GM21619 (cell line): ENCODE measurements around the gene THRA.
A peak's percentile ranks its signal among the peaks of the same experiment; 100 is the strongest.

Experiments used
- ATAC-seq: cut with Tn5 transposase; IDR thresholded peaks from one replicate; pipeline ENCODE4 v1.9.1; 2021; ENCODE audit not compliant: unreplicated experiment

Gene THRA, protein sequence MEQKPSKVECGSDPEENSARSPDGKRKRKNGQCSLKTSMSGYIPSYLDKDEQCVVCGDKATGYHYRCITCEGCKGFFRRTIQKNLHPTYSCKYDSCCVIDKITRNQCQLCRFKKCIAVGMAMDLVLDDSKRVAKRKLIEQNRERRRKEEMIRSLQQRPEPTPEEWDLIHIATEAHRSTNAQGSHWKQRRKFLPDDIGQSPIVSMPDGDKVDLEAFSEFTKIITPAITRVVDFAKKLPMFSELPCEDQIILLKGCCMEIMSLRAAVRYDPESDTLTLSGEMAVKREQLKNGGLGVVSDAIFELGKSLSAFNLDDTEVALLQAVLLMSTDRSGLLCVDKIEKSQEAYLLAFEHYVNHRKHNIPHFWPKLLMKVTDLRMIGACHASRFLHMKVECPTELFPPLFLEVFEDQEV

GRCh38 chr17:40062329-40063186, at the start of gene THRA:
THRA (plus strand) TSS chr17:40062965; CDS start chr17:40074489, 11,524 bp downstream.
- ATAC-seq: peak; percentile 55

DNA sequence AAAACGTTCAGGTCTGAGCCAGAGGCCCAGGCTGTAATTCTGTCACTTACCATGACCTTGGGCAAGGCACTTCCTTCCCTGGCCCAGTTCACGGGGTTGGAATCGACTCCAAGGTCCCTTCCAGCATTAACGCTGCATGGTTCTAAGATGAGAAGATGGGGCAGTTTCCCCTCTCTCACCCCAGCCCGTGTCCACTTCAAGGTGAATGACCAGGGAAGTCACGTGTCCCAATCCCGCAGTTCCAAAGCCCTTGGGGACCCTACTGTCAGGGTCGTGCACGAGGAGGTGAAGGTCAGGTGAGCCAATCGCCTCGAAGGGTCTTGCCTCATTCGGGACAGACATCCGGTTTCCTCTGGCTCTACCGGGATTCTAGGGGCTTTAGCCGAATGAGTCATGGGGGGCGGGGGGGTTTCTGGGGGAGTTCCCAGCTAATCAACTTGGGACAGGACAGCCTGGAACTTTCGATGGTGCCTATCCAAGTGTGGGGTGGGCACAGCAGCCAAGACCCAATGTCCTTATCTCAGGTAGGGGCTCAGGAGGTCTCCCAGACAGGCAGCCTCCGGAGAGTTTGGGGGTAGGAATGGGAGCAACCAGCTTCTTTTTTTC, 48.3 kb upstream of the THRA start:
- no peak for ATAC-seq

- ATAC-seq: no peak
Measured at GRCh38 chr17:40015005-40015997, 47.5 kb upstream of the THRA start, which contains the start of gene CSF3. CSF3 (plus strand) TSS chr17:40015440; CDS start chr17:40015475, 35 bp downstream.

DNA sequence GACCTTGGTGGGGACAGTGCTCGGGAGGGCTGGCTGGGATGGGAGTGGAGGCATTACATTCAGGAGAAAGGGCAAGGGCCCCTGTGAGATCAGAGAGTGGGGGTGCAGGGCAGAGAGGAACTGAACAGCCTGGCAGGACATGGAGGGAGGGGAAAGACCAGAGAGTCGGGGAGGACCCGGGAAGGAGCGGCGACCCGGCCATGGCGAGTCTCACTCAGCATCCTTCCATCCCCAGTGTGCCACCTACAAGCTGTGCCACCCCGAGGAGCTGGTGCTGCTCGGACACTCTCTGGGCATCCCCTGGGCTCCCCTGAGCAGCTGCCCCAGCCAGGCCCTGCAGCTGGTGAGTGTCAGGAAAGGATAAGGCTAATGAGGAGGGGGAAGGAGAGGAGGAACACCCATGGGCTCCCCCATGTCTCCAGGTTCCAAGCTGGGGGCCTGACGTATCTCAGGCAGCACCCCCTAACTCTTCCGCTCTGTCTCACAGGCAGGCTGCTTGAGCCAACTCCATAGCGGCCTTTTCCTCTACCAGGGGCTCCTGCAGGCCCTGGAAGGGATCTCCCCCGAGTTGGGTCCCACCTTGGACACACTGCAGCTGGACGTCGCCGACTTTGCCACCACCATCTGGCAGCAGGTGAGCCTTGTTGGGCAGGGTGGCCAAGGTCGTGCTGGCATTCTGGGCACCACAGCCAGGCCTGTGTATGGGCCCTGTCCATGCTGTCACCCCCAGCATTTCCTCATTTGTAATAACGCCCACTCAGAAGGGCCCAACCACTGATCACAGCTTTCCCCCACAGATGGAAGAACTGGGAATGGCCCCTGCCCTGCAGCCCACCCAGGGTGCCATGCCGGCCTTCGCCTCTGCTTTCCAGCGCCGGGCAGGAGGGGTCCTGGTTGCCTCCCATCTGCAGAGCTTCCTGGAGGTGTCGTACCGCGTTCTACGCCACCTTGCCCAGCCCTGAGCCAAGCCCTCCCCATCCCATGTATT, 46.5 kb upstream of the THRA start:
- no peak for ATAC-seq

- ATAC-seq: no peak
Measured at GRCh38 chr17:40017422-40018080, 45.2 kb upstream of the THRA start.

DNA sequence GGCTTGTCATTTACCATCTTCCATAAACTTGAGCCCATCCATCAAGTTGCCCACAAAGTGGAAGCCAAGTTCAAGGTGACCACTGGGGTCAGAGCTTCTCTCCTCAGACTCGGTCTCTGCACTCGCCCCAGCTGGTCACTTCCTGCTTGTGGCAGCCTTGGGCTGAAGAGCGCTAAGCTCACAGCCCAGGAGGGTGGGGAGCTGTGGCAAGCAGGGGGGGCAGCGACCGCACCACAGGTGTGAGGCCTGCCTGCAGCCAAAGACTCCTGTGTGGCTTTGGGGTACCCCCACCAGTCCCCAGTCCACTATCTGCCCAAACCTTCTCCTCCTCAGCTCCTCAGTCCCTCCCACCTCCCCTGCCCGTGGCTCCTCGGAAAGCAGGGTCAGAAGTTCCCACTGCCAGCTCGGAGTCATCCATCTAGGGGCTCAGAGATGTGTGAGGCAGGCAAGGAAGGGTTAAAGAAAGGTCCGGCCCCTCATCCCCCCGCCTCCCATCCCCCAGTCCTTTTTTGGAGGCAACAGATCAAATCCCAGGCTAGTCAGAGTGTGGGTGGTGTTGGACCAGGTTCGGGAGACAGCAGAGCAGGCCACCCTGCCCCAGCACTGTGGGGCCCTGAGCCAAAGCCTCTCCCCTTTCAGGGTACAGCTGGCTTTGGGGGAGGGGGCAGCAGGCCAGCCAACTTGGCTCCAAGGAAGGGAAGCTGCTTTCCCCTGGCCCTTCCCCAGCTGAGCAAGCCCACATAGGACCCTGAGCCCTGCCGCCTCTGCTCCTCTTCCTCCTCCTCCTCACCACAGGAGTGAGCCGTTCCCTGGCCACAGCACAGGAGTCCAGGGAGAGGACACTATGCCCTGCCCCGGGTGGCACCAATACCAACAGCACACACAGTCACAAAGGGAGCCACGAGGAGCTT, 44.3 kb upstream of the THRA start:
- no peak for ATAC-seq

DNA sequence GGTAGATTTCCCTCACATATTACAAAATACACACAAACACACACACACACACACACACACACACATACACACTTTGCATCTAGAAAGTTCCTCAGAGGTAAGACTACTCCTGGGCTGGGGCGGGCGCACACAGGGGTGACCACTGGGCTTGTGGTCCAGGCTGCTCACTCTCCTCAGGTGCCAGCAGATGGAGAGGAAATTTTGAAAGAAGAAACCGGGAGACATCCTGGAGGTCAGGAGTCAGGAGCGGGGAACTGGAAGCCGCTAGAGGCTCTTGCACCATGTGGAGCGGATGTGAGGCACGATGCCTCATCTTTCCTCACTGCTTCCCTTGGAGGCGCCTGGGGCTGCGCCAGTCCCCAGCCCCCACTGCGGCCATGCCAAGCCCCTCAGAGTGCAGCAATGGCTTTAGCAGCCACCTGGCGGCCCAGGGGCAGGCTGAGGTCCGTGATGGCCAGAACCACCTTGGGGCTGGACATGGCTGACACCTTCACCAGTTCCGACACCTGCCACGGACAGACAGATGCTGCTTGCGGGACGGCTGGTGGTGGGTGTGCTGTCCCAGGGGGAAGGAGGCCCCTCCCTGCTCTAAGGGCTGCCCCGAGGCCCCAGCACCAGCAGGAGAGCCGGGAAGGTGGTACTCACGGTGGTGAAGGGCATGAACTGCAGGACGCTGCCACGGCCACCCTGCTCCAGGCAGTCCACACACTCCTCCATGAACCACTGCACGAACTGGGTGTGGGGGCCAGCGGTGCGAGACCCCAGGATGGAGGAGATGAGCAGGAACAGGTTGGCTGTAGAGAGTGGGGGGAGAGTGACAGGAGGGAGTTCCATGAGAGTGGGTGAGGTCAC, 43.4 kb upstream of the THRA start:
- ATAC-seq: no peak

DNA sequence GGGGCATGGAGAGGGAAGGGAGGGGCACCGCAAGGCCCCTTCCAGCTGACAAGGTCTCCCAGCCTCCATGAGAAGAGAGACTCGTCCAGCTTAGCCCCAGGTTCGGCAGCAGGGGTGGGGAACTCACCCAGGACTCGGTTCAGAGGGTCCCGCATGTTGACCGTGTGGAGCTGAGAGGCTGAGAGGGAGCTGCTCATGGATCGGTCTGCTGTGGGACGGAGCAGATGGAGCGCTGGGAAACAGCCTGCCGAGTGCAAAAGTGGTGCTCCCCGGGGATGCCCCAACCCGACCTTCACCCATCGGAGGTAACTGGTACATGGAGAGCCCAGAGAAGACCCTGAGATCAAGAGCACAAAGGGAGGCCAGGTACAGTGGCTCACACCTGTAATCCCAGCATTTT, 42.6 kb upstream of the THRA start:
- no peak for ATAC-seq

DNA sequence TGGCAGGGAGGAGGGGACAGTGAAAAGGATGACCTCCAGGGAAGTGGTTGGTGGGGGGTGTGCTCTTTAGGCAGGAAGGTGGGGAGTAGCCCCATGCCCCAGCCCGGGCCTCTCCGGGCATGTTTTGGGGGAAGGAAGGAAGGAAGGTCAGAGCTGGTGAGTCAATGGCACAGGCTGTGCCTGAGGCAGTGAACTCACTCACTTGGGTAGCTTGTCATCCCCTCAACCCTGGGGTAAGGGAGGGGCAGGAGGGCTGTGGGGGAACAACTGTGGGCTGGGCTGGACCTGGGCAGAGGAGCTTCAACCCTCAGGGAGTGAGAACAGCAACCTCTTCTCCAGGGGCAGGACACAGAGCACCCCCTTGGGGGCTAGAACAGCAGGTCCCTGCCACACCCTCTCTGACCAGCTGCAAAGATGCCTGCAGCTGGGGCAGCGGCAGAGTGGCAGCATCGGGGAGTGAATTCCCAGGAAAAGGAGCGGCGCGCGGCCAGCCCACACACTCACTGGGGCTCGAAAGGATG, 41.3 kb upstream of the THRA start:
- no peak for ATAC-seq

GRCh38 chr17:40022497-40022896, 40.3 kb upstream of the THRA start:
- ATAC-seq: no peak

DNA sequence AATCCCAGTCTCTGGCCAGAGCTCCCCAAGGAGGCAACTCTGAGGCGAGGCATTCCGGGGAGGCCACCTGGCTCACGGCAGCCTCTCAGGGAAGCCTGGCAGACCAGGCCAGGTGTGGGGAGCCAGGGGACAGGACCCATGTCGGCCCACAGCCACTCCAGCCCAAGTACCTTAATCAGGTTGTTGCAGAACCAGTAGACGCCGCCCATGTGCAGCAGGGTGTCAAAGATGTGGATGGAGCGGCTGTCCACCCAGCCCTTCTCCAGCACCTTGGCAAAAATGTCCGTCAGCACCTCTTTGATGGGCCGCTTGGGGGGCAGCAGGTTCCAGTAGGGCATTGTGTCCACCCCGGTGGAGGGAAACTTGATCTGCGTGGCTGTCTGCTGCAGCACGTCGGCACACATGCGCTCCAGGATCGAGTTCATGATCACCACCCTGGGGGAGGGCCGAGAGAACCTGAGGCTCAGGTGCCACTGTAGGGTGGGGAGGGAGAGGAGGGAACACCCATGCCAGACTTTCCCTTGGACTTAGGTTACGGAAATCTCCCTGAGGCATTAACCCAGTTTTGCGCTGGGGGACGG, 39.7 kb upstream of the THRA start:
- no peak for ATAC-seq

DNA sequence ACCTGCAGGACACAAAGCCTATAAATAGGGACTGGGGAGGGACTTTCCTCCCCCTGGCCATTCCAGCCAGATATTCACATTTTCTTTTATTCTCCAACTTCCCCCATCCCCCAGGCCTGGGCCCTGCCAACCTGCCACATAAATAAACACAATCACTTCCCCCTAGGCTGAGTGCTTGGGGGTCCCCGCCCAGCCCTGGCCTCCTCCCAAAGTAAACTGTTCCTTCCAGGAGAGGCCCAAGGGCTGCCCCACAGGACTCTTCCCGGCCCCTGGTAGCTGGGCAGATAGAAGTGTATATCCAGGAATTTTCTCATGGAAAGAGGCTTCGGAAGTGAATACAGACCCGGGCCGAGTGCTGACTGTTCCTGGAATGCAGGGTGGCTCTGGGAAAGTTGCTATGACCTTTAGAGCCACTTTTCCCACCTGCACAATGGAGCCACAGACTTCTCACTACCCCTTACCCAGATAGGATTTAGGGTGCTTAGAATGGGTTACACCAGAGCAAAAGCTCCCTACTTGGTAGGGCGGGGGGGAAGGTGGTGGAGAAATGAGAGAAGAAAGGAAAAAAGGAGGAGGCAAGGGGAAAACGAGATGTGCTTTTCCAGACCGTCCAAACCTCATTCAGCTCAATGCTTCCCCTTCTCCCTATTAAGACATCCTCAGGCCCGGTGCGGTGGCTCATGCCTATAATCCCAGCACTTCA, 39.0 kb upstream of the THRA start:
- ATAC-seq: no peak

DNA sequence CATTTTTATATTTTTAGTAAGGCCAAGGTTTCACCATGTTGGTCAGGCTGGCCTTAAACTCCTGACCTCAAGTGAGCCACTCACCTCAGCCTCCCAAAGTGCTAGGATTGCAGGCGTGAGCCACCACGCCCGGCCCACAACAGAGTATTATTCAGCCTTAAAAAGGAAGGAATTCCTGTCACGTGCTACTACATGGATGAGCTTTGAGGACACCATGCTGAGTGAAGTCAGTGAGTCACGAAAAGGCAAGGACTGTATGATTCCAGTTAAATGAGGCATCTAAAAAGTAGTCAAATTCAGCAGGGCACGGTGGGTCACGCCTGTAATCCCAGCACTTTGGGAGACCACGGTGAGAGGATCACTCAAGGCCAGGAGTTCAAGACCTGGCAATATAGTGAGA, 37.9 kb upstream of the THRA start:
- ATAC-seq: no peak

GRCh38 chr17:40025559-40025958, 37.2 kb upstream of the THRA start:
- ATAC-seq: no peak

GRCh38 chr17:40025991-40026815, 36.6 kb upstream of the THRA start:
- no peak for ATAC-seq
